HG03354 (cell line): ENCODE results near the gene PCID2.

Source experiments
- ATAC-seq: cut with Tn5 transposase; IDR thresholded peaks from one replicate; pipeline ENCODE4 v1.9.1; 2021; ENCODE audit warnings: mild to moderate bottlenecking; ENCODE audit not compliant: unreplicated experiment, poor library complexity, severe bottlenecking

The PCID2 gene

GRCh38 chr13:113192279-113192678, 16.2 kb downstream of the PCID2 start:
- no peak for ATAC-seq

- ATAC-seq = no peak
Measured at GRCh38 chr13:113190181-113190580, 18.3 kb downstream of the PCID2 start.

GRCh38 chr13:113187883-113188665, 20.4 kb downstream of the PCID2 start:
- no peak for ATAC-seq

GRCh38 chr13:113187263-113187669, 21.2 kb downstream of the PCID2 start:
- no peak for ATAC-seq

- ATAC-seq = peak; percentile 84
Measured at GRCh38 chr13:113186061-113186900, 22.2 kb downstream of the PCID2 start.

GRCh38 chr13:113184568-113185440, 23.7 kb downstream of the PCID2 start:
- ATAC-seq = no peak

- ATAC-seq = no peak
Measured at GRCh38 chr13:113183450-113184129, 24.9 kb downstream of the PCID2 start.

- ATAC-seq = no peak
Measured at GRCh38 chr13:113182046-113182445, 26.4 kb downstream of the PCID2 start.

- no peak for ATAC-seq
Measured at GRCh38 chr13:113179374-113180230, 28.9 kb downstream of the PCID2 start.

GRCh38 chr13:113178896-113179167, 29.6 kb downstream of the PCID2 start:
- ATAC-seq = no peak

- no peak for ATAC-seq
Measured at GRCh38 chr13:113178070-113178895, 30.2 kb downstream of the PCID2 start.

- ATAC-seq = no peak
Measured at GRCh38 chr13:113176822-113177221, 31.6 kb downstream of the PCID2 start.

GRCh38 chr13:113176280-113176679, 32.2 kb downstream of the PCID2 start:
- no peak for ATAC-seq

GRCh38 chr13:113172419-113172926, 36.0 kb downstream of the PCID2 start:
- ATAC-seq = no peak

- ATAC-seq = no peak
Measured at GRCh38 chr13:113171250-113172125, 37.0 kb downstream of the PCID2 start.

GRCh38 chr13:113170511-113170910, 38.0 kb downstream of the PCID2 start:
- no peak for ATAC-seq
